ENCODE results near the gene EFNA5.

EFNA5 gene

DNA sequence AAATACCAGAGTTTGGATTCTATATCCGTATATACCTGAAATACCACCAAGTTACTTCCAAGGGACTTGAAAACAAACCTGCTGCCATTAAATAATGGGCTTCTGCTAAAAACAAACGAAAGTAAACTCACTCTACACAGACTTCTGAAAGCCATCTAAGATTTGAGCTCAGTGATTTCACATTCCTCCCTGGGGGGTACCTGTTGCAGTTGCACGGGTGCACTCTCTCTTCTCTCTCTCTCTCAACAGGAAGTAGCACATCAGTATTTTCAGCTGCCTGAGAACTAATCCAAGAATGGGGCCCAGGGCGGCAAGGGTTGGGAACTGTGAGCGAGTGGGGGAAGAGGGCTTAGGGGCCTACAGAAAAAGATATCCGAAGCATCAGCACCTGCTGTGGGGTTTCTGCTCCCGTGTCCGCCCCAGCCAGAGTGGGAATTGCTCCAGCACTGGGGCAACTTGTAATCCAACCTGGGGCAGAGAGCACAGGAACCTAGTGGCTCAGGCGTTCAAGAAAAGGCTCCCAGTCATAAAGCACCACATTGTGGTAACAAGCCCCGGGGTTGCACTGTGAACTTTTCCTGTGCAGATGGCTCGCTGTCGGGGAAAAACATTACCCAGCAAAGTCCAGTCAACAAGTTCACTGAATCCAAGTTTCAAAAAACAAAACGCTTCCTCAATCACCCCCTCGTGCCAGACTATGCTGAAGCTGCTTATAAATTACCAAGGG lies 99.8 kb downstream of the EFNA5 start:
- no peak for DNase-seq (ENCODE audit: low read depth)

DNA sequence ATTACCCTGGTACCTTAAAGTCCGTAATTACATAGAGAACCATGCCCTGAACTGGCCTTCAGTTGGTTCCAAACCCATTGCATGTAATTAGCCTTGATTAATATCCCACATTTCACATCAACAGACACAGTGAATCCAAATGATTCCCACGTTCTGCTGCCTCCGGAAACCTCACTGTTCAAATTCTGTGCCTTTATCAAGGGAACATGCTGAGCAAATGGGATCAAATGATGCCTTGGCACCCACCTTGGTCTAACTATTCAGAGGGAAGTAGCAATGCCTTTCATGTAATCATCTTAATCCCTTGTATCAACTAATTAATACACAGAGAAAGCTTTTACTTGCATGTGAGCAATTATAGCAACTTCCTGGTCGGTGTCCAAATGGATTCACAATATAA lies 100.6 kb downstream of the EFNA5 start:
- no peak for DNase-seq (ENCODE audit: low read depth)

DNA sequence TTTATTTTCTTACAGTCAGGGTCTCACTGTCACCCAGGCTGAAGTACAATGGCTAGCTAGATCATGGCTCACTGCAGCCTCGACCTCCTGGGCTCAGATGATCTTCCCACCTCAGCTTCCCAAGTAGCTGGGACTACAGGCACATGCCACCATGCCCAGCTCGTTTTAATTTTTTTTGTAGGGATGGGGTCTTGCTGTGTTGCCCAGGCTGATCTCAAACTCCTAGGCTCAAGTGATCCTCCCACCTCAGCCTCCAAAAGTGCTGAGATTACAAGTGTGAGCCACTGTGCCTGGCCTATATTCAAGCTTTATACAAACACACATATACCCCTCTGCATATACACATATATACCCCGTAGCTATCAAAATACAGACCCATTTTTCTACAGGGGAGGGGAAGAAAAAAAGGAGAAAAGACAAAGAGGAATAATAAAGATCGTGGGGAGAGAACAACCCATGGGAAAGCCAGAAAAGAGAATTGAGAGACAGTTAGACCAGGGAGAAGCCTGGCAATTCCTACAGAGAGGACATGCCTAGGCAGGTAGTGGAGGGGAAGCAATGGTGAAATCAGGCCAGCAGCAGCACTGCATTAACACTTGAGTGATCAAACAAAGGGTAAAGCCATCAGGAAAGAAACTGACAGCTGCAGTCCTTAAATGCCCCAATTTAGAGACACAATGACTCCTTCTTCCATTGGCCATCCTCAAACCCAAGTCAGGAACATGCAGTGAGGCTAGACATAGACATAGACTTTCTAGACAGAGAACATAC lies 102.7 kb downstream of the EFNA5 start:
- DNase-seq (ENCODE audit: low read depth), result no peak

GRCh38 chr5:107566986-107567385 lies 103.8 kb downstream of the EFNA5 start:
- no peak for DNase-seq (ENCODE audit: low read depth)

GRCh38 chr5:107565791-107566767 lies 104.7 kb downstream of the EFNA5 start:
- no peak for DNase-seq (ENCODE audit: low read depth)

GRCh38 chr5:107564931-107565372 lies 105.8 kb downstream of the EFNA5 start:
- DNase-seq (ENCODE audit: low read depth), result no peak

- DNase-seq (ENCODE audit: low read depth), result no peak
Observed at GRCh38 chr5:107563959-107564544, 106.7 kb downstream of the EFNA5 start.

GRCh38 chr5:107560377-107560776 lies 110.4 kb downstream of the EFNA5 start:
- DNase-seq (ENCODE audit: low read depth), result no peak

GRCh38 chr5:107558823-107559375 lies 111.8 kb downstream of the EFNA5 start:
- no peak for DNase-seq (ENCODE audit: low read depth)

GRCh38 chr5:107557051-107557658 lies 113.6 kb downstream of the EFNA5 start:
- no peak for DNase-seq (ENCODE audit: low read depth)

- no peak for DNase-seq (ENCODE audit: low read depth)
Observed at GRCh38 chr5:107556575-107556974, 114.2 kb downstream of the EFNA5 start.

GRCh38 chr5:107555425-107556090 lies 115.2 kb downstream of the EFNA5 start:
- no peak for DNase-seq (ENCODE audit: low read depth)

GRCh38 chr5:107554776-107555424 lies 115.8 kb downstream of the EFNA5 start:
- no peak for DNase-seq (ENCODE audit: low read depth)

- no peak for DNase-seq (ENCODE audit: low read depth)
Observed at GRCh38 chr5:107553117-107553555, 117.6 kb downstream of the EFNA5 start.

- DNase-seq (ENCODE audit: low read depth), result no peak
Observed at GRCh38 chr5:107551088-107551487, 119.6 kb downstream of the EFNA5 start.

DNA sequence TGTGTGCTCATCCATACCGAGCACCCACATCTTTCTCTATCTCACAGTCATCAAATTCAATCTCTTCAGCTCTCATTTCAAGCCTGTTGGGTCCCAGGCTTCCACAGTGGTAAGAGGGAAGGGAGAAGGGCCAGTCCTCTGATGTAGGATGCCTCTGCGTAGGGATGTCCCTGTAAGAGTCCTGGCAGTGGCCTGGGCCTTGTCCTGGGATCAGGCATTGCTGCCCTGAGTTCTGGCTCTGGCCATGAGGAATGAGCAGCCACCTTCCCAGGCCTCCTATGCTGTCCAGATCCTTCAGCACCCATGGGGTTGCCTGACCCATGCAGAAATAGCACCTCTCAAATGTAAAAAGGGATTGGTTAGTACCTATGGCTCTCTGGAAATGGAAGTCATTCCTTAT lies 121.2 kb downstream of the EFNA5 start:
- DNase-seq (ENCODE audit: low read depth), result no peak

DNA sequence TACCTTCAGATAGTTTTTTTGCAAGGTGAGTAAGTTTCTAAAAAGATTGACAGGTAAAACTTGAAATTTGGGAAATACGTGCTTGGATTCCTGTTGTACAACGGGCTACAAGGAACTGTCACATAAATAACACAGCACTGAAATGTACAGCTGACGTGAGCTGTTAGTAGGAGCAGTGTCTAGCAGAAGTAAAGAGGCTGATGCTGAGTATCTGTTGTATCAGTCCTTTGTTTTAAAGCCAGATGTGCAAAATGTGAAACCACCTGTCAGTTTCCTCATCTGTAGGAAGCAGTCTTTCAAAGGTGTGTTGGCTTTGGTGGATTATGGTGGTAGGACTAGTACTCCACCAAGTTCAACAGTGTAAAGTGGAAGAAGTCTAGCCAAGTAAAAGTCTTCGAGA lies 122.3 kb downstream of the EFNA5 start:
- DNase-seq (ENCODE audit: low read depth), result no peak

DNA sequence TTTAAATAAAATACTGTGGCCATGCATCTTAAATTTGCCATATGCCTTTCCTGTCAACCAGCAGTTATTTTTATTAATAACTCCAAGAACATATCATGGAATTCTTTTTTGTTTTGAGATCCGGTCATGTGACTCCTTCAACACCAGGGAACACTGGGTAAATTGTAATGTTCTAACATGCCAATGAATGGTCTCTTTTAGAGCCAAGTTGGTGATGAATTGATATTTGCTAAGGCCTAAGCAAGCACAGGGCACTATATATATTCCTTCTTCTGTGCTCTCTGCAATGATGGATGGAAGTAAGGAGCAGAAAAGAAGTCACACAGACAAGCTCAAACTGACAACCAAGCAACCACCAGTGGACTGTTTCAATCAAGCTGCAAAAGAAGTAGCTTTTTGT lies 124.0 kb downstream of the EFNA5 start:
- DNase-seq (ENCODE audit: low read depth), result no peak

DNA sequence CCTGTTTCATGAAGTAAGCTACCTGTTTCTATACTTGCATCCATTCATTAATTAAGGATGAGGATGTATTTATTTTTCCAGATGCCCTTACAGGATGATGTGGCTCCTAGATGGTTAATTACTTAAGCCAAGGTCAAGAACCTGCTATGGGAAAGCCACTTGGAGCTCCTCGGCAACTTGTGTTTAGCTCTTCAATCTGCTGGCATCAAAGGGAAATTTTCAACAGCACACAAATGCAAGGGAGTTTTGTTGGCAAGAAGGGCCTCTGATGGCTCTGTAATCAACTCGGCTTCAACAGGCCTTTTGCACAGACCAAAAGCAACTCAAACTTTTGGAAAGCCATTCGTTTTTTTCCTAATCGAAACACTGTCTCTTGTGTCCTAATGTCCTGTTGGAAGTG lies 125.3 kb downstream of the EFNA5 start:
- no peak for DNase-seq (ENCODE audit: low read depth)

DNA sequence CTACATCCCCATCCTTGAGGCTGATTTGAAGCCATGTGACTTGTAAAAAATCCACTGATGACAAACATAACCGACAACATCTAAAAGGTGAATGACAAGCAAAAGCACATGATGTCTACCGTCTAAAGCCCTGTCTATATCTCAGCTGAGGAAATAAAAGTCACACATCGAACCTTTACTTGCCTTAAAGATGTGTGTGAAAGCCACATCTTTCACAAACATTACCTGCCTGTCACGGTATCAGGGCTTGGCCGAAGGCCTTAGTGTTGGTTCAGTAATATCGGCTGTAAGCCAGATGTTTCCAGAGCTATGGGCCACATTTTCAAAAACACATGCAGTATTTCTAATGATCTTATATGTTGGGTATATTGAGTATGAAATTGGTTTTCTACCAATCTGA lies 125.8 kb downstream of the EFNA5 start:
- DNase-seq (ENCODE audit: low read depth), result no peak

Data from T follicular helper cell (primary cell).